ENCODE measurements around the gene GUCD1.
A peak's percentile ranks its signal among the peaks of the same experiment; 100 is the strongest.

Gene GUCD1

GRCh38 chr22:24501301-24502005 lies 53.5 kb downstream of the GUCD1 start:
- DNase-seq = no peak

GRCh38 chr22:24500277-24500820 lies 54.6 kb downstream of the GUCD1 start:
- no peak for DNase-seq

- no peak for DNase-seq
Observed at GRCh38 chr22:24499706-24500276, 55.1 kb downstream of the GUCD1 start.

- DNase-seq = no peak
Observed at GRCh38 chr22:24498824-24499223, 56.1 kb downstream of the GUCD1 start.

GRCh38 chr22:24497841-24498258 lies 57.1 kb downstream of the GUCD1 start:
- peak; percentile 82 for DNase-seq

GRCh38 chr22:24496661-24497060 lies 58.3 kb downstream of the GUCD1 start:
- no peak for DNase-seq

GRCh38 chr22:24496234-24496633 lies 58.7 kb downstream of the GUCD1 start:
- no peak for DNase-seq

GRCh38 chr22:24495365-24495675 lies 59.6 kb downstream of the GUCD1 start:
- no peak for DNase-seq

- no peak for DNase-seq
Observed at GRCh38 chr22:24494528-24495364, 60.2 kb downstream of the GUCD1 start, which contains the start of gene UPB1. Gene UPB1, plus strand, starts transcription at chr22:24495332. Its CDS starts 72 bp downstream, at chr22:24495404.

GRCh38 chr22:24494167-24494527 lies 60.8 kb downstream of the GUCD1 start:
- DNase-seq = no peak

- no peak for DNase-seq
Observed at GRCh38 chr22:24492391-24492790, 62.5 kb downstream of the GUCD1 start.

Data from MV-4-11 (cell line).